ENCODE results near the gene MSL1.

MSL1 gene

GRCh38 chr17:40175928-40176753 is 54.4 kb downstream of the MSL1 start:
- H2AFZ ChIP-seq = no peak overlapping the region
- no peaks in the 10 kb centered on the region for H3K9me3 ChIP-seq (ENCODE audit: control insufficient read depth, low read length)
- no peaks in the 10 kb centered on the region for H3K79me2 ChIP-seq
- no peaks in the 10 kb centered on the region for H3K36me3 ChIP-seq (ENCODE audit: control insufficient read depth, insufficient read depth, low read length)
- H3K4me2 ChIP-seq (ENCODE audit: low read length) = no peak overlapping the region
- H3K27ac ChIP-seq = no peak overlapping the region
- no peaks in the 10 kb centered on the region for H3K4me1 ChIP-seq
- no peak overlapping the region for H3K9ac ChIP-seq
- H3K27me3 ChIP-seq (ENCODE audit: control insufficient read depth, insufficient read depth, low read length) = no peaks in the 10 kb centered on the region
- H3K4me3 ChIP-seq (ENCODE audit: low read depth, low read length) = no peak overlapping the region
- TF ChIP-seq CTCF (IDR thresholded peaks at IDR 0.05) = no peak

- Histone ChIP-seq H3K4me1 (no peaks in the 10 kb centered on the region), H3K4me3 (ENCODE audit: low read depth, low read length) (no peak overlapping the region), H3K4me2 (ENCODE audit: low read length) (peak overlapping the region; percentile 77), H3K27me3 (ENCODE audit: control insufficient read depth, insufficient read depth, low read length) (no peaks in the 10 kb centered on the region), H3K79me2 (no peaks in the 10 kb centered on the region), H3K9me3 (ENCODE audit: control insufficient read depth, low read length) (no peaks in the 10 kb centered on the region), H2AFZ (no peak overlapping the region), H3K27ac (no peak overlapping the region), H3K36me3 (ENCODE audit: control insufficient read depth, insufficient read depth, low read length) (no peaks in the 10 kb centered on the region), H3K9ac (no peak overlapping the region)
- no peak for TF ChIP-seq CTCF (IDR thresholded peaks at IDR 0.05)
These were observed 55.0 kb downstream of the MSL1 start for GRCh38 chr17:40176754-40177110.

GRCh38 chr17:40177275-40177874 is 55.6 kb downstream of the MSL1 start, which contains the start of gene RAPGEFL1:
RAPGEFL1 (plus strand) TSS chr17:40177470; CDS start chr17:40177862, 392 bp downstream.
- no peak for TF ChIP-seq CTCF (IDR thresholded peaks at IDR 0.05)
- Histone ChIP-seq H3K9ac (no peak within 1 kb of the TSS), H3K4me1 (no peaks in the 10 kb centered on the region), H3K79me2 (no peaks in the 10 kb centered on the region), H3K4me2 (ENCODE audit: low read length) (peak within 1 kb of the TSS; percentile 77), H3K27ac (no peak within 1 kb of the TSS), H3K9me3 (ENCODE audit: control insufficient read depth, low read length) (no peaks in the 10 kb centered on the region), H3K36me3 (ENCODE audit: control insufficient read depth, insufficient read depth, low read length) (no peaks in the 10 kb centered on the region), H3K4me3 (ENCODE audit: low read depth, low read length) (peak within 1 kb of the TSS; percentile 33), H3K27me3 (ENCODE audit: control insufficient read depth, insufficient read depth, low read length) (no peaks in the 10 kb centered on the region), H2AFZ (peak within 1 kb of the TSS; percentile 77)

GRCh38 chr17:40178021-40178601 is 56.3 kb downstream of the MSL1 start:
- no peaks in the 10 kb centered on the region for H3K27me3 ChIP-seq (ENCODE audit: control insufficient read depth, insufficient read depth, low read length)
- H3K4me1 ChIP-seq = no peaks in the 10 kb centered on the region
- no peak overlapping the region for H3K9ac ChIP-seq
- H3K9me3 ChIP-seq (ENCODE audit: control insufficient read depth, low read length) = no peaks in the 10 kb centered on the region
- no peak overlapping the region for H3K4me2 ChIP-seq (ENCODE audit: low read length)
- H3K27ac ChIP-seq = no peak overlapping the region
- H3K36me3 ChIP-seq (ENCODE audit: control insufficient read depth, insufficient read depth, low read length) = no peaks in the 10 kb centered on the region
- H2AFZ ChIP-seq = no peak overlapping the region
- no peak for TF ChIP-seq CTCF (IDR thresholded peaks at IDR 0.05)
- no peaks in the 10 kb centered on the region for H3K79me2 ChIP-seq
- no peak overlapping the region for H3K4me3 ChIP-seq (ENCODE audit: low read depth, low read length)

Measured in parathyroid adenoma (tissue), 2 donors.